Activated T-cell treated with anti-CD3 and anti-CD28 coated beads, Interleukin-2, amount 50 U/mL, for 48 hours (primary cell): ENCODE results near the gene DNM3.
"Not testable (repeated sequence)": the region's sequence is repeated elsewhere in the genome, so short reads cannot be mapped to it uniquely, and the experiment has no call there.

Experiments used
- DNase-seq, 2 experiments: peaks; one replicate each; pipeline ENCODE4 v3.0.0-alpha.2; 2020

The DNM3 gene

DNA sequence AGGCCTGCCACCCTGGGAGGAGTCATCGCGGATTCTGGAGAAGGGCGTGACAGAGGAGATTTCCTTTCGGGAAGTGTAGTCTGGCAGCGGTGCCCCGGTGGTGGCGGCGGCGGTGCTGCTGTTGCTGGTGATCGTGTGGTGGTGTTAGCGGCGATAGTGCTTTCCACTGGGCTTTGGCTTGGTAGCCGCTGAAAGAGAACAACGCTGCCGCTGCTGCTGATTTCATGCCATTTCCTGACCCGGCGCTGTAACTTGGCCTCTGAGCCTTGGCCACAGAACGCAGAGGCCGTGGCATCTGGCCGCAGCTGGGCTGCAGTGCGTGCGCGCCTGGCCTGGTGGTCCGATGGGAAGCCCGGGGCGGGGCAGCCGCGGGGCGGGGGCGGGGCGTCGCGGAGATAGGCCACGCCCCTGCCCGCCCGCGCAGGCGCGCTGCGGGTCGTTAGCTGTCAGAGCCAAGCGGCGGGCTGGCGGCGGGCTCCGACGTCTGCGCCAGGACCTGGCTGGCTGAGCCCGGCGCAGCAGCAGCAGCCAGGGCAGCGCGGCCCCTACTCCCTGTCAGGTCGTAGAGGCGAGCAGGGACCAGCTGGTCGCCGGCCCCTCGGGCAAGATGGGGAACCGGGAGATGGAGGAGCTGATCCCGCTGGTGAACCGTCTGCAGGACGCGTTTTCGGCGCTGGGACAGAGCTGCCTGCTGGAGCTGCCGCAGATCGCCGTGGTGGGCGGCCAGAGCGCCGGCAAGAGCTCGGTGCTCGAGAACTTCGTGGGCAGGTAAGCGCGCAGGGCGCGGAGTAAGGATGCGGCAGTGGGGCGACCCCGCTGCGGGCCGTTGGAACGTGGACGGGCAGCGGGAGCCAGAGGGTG lies at the start of gene DNM3:
Gene DNM3 (plus strand): TSS at position 449 of the 861 bp plus-strand sequence. CDS start 159 bp downstream, at position 608.
- peak; percentile 85 to 89 for DNase-seq

DNA sequence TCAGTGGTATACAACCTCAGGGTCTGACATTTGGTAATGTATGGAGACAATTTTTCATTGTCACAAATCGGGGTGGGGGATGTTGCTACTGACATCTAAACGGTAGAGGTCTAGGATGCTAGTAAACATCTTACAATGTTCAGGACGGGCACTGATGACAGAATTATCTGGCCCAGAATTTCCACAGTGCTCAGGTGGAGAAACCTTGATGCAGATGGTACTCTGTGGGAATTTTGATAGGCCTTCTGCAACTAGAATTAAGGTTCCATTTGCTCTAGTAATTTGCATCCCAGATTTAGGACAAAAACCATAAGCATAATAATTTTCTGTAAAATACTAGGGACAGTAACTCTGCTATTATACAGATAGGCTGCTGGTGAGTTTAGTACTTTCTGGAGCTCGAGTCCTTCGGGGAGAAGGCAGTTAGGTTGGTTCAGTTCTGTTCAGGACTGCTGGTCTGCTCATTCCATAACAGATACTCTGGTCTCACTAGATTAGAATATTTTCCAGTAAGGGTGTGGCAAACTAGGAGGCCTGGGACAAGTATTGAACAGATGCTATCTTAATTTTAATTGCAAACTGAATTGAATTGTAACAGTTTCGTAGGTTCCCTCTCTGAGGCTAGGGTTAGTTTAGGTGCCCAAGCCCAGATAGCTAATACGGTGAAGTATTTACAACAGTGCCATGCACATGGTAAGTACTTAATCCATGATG lies 48.5 kb upstream of the DNM3 start:
- DNase-seq: no peak

DNA sequence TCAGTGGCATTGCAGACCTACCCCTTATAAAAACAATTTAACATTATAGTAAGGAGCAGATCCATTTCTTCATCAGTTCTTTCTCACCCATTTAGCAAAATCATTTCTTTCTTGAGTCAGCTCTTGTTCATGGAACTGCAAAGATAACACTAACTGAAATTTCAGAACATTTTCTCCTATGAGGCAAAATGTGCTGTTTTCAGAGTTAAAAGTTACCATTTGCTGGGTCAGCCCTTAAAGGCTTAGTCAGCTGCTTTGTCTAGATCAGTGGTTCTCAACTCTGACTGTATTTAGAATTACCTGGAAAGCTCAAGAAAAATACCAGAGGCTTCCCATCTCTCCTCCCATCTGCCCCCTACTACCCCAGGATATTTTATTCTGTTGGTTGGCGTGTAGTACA lies 47.7 kb upstream of the DNM3 start:
- DNase-seq: no peak

DNA sequence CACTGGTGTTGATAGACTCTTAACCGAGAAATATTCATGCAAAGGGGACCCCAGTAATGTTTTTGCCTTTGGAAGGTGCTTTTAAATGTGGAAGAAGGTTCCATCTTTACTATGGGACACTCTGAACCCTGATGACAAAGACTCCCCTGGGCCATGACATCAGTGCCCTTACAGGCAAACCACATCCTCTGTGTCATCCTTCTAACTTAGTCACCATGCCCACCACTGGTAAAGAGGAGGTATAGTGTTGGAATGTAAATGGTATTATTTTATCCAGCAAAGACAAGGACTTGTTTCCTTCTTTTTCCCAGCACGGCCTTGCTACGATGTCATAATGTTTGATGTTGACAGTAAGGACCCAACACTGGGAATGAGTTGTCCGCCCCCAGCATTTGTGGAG lies 47.2 kb upstream of the DNM3 start:
- DNase-seq: peak; percentile 56 to 67

DNA sequence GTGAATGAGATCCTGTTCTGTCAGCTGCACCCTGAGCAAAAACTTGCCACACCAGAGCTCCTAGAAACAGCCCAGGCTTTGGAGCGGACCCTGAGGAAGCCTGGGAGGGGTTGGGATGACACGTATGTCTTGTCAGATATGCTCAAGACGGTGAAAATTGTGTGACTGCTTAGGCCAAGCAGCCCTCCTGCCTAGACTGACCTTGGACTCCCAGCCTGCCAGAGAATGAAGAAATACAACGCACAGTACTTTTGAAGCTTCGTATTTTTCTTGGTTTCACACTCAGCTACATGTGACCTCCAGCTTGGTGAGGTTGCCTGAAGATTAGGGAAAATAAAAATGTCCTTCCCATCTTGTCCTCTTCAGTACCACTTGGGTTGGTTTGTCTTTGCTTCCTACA lies 44.7 kb upstream of the DNM3 start:
- DNase-seq: no peak

DNA sequence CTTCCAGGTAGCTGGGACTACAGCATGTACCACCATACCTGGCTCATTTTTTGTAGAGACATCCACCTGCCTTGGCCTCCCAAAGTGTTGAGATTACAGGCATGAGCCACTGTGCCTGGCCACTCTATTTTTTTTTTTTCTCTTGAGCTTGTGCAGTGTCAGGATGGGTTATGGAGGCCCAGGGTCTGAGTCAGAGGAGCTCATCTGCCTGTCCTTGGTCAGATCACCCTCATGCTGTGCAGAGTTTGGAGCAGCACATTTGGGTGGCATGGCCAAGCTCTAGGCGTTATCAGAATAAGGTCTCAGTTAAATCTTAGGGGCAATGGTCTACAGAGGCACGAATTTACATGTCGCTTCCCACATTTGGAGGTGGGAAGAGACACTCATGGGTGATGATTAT lies 43.0 kb upstream of the DNM3 start:
- no peak for DNase-seq

DNA sequence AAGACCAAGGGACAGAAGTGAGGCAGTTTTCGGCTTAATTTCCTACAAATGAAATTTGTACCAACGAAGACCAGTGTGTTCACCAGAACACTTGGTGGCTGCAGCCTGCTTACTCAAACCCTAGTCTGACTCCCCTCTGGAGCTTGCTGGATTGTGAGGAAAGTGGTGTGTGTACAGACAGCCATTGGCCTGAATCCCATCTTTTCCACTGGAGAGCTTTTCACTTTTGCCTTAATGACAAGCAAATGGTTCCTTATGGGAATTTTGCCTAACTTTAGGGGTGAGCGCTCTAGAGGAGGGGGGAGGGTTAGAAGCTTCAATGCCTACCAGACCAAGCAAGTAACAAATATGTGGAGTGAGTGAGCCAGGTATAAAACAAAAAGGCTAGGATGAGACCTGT lies 42.5 kb upstream of the DNM3 start:
- no peak for DNase-seq

DNA sequence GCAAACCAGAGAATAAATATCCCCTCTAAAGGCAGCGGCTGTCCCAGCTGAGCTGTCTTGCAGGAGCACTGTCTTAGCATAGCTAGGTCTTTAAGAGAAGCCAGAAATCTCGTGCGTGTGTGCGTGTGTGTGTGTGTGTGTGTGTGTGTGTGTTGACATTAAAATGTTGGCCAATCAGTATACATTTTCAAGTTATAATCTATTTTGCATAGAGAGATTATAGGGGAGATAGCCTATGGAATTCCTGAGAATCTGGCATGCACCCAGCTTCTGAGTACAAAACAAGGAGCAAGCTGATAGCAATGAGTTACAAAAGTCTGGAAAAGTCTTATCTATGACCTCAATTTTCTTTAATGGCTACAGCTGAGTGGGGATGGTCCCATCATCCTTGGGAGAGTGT lies 42.1 kb upstream of the DNM3 start:
- DNase-seq: no peak

DNA sequence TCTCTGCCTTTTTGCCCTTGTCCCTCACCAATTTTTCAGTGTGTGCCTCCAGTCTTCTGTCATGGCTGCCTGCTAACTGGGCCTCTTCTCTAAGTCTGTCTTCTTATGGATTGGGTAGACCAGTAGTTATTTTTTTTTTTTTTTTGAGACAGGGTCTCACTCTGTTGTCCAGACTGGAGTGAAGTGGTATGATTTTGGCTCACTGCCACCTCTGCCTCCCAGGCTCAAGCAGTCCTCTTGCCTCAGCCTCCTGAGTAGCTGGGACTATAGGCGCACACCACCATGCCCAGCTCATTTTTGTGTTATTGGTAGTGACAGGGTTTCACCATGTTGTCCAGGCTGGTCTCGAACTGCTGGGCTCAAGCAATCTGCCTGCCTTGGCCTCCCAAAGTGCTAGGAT lies 41.6 kb upstream of the DNM3 start:
- DNase-seq: not testable (repeated sequence)

DNA sequence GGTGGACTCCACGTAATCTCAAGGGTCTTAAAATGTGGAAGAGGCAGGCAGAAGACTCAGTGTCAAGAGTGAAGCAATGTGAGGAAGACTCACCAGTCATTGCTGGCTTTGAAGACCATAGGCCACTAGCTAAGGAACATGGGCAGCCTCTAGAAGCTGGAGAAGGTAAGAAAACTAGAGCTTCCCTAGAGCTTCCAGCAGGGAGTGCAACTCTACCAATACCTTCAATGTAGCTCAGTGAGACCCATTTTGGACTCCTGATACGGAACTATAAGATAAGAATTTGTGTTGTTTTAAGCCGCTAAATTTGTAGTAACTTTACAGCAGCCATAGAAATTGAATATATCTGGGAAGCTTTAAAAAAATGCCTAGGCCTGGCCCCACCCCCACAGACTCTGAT lies 41.0 kb upstream of the DNM3 start:
- no peak for DNase-seq

DNA sequence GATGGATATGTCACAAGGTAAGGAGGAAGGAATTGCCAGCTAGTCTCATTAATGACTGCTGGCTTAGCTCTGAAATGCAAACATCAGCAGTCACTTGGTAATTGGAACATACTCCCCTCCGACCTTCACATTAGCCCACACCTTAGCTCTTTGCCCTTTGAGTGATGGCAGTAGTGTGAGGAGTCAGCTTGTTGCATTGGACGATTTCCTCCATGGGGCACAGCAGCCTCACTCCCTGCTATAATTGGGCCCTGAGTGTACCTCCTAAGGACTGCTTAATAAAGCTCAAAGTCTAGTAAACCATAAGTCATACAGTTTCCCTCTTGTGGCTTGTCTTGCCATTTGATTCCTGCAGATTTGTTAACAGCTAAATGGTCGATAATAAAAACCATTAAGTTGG lies 40.4 kb upstream of the DNM3 start:
- DNase-seq: no peak

DNA sequence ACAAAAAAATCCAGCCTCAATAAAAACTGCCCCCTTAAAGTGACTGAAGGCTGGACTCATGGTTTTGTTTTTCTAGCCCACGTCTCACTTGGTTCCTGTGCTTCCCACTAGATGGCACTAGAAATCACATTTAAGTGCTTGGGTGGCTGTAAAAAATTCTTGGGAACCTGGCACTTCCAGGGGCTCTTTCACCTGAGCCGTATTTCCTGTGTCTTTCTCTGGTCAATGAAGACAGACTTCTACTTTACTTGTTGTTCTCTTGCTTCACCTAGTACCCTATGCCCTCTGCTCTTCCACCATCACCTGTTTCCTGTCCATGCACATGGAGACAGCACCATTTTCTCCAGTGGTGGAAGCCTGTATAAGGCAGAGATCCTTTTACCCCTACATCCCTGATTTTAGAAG lies 39.8 kb upstream of the DNM3 start:
- no peak for DNase-seq

DNA sequence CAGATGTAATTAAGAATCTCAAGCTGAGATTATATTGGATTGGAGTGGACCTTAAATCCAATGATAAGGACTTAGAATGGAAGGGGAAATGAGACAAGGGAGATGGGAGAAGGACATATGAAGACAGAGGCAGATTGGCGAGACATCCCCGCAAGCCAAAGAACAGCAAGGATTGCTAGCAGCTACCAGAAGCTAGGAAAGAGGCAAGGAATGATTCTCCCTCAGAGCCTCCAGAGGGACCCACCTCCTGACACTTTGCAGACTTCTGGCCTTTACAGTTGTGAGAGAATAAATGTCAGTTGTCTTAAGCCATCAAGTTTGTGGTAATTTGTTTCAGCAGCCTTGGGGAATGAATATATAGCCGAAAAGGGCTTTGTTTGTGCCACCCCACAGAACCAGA lies 39.1 kb upstream of the DNM3 start:
- no peak for DNase-seq

DNA sequence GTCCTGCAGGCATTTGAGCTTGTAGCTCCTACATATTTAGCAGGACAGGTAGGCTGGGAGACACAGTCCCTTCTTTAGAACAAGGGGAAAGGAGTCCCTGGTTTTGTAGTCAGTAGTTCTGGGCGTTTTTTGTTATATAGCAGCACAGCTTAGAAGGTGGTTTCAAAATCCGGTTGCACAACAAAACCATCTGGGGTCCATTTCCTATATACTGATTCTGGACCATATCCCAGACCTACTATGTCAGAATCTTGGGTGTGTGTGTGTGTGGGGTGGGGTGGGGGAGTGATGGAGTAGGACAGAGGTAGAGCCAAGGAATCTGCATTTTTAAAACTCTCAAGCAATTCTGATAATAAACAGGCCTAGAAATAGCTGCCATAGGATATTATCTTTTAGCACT lies 38.3 kb upstream of the DNM3 start:
- DNase-seq: no peak

DNA sequence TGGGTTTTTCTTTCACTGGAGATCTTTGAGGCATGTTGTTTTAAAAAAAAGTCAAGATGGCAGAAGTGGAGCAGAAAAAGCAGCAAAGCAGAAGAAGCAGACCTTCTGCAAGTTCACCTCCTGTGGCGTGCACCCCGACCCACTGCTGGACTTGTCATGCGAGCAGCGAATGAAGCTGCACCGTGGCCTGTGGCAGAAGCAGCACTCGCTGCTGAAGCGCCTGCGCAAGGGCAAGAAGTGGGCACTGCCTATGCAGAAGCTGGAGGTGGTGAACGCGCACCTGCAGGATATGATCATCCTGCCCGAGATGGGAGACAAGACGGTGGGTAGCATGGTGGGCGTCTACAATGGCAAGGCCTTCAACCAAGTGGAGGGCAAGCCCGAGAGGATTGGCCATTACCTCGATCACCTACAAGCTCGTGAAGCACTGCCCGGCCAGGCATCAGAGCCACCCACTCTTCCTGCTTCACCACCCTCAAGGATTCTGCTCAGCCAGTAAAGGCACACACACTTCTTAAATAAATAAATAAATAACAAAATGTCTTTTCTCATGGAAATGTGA lies 37.8 kb upstream of the DNM3 start:
- DNase-seq: no peak

DNA sequence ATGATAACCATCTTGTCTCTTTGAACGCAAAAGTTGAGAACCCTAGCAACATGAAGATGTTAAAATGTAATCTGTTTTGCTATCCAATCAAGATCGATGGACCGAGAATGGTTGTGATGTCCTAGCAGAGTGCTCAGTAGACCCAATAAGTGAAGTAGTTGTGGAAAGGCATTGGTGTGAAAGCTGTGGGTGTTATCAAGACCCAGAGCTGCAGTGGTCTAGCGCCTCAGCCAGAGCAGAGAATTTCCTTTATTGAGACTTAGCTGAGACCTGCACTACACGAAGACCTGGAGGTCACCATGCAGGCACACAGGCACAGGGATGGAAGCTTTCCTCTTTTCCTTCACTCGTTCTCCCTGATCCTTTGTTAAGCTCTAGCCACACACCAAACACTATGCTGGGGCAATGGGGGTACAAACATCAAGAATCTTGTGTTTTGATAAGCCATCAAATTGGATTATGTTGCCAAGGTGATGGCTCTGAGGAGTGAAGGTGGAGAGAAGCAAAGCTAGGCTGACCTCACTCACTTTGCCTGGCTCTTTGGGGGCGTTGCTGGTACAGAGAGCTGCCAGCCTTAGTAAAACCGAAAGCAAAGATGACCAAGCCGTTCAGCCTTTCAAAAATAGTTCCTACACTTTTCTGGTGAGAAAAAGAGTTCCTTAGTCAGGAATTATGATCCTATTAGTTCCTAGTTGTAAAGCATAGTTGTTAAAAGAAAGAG lies 35.7 kb upstream of the DNM3 start:
- no peak for DNase-seq

DNA sequence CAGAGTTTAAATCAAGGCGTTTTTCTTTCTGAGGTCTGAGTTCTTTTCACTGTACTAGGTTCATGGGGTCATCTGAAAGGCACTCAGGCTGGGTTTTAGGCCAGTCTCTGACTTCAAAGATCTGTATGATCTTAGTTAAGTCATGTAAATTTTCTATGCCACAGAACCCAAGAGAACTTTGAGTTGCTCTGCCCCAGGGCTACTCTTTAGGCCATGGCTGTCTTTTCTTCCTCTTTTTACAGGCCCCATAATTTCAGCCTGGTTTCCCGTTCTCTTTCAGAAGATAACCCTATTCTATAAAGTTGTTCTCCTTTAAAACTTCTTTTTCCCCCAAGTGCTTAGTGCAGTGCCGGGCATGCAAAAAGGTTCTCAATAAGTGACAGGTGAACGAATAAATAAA lies 33.7 kb upstream of the DNM3 start:
- no peak for DNase-seq

DNA sequence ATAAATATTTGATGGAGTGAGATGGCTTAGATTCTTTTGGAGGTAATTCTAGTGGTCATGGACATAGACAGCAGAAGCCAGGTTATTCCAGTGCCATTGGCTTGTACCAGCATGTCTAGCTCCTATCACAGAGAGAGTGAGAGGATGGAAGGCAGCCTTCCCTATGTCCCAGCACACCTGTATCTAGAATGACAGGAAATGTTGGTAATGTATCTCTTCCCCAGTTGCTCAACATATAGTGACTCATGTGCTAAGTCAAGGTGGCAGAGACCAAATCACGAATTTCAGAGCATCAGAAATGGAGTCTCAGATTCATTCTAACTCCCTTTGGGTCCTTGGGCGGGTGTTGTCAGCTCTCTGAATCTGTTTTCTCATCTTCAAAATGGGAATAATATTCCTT lies 31.5 kb upstream of the DNM3 start:
- DNase-seq: no peak

DNA sequence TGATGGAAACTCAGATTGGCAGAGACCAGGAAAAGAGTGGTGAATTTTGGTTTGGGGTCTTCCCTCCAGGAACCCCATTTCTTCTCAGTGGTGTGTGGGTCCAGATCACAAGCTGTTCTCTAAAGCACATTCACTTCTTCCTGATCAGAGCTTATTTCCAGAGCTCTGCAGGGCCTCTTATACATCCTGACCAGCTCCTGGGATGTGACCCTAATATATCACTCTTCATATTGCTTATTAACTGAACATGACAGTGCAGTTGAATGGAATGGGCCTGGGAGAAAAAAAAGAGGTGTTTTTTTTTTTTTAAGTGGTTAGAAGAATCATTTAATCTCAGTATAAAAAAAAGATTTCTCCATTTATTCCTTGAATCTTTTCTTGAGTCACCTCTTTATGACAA lies 29.6 kb upstream of the DNM3 start:
- DNase-seq: no peak

DNA sequence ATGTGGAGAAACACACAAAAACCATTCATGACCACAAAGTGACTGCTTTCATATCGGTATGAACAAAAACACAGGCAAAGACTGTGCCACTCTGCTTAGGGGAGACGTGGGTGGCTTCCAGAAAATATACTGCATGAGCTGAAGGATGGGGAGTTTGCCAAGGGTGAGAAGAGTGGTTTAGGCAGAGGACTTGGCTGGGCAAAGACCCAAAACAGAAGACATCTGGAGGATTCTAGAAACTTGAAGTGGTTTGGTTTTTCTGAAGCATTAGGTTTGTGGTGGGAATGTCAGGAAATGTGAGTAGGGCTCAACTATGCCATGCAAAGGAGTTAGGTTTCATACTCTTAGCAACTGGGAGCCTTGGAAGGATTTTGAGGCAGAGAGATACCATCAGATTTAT lies 26.6 kb upstream of the DNM3 start:
- no peak for DNase-seq

DNA sequence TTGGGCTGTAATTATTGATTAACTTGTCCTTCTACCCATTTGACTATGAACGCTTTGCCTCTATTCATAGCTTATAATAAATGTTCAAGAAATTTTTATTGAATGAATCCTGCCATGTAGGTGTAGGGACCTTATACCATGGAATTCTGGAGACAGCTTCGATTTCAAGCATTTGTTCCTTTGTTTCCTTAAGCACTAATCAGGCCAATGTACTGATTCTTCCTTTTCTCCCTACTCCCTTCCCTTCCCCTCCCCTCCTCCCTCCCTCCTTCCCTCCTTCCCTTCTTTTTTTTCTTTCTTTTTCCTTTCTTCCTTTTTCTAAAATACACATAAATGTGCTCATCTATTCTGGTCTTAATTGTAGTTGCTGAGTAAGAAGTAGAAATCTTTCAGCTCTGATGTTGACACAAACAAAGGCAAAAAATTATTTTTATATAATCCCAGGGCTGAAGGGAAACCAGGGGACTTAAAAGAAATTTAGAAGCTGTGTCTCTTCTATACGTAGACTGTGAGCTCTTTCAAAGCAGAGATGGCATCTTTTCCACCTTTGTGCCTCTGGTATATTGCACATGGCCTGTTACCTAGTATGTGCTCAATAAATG lies 24.9 kb upstream of the DNM3 start:
- DNase-seq: no peak

DNA sequence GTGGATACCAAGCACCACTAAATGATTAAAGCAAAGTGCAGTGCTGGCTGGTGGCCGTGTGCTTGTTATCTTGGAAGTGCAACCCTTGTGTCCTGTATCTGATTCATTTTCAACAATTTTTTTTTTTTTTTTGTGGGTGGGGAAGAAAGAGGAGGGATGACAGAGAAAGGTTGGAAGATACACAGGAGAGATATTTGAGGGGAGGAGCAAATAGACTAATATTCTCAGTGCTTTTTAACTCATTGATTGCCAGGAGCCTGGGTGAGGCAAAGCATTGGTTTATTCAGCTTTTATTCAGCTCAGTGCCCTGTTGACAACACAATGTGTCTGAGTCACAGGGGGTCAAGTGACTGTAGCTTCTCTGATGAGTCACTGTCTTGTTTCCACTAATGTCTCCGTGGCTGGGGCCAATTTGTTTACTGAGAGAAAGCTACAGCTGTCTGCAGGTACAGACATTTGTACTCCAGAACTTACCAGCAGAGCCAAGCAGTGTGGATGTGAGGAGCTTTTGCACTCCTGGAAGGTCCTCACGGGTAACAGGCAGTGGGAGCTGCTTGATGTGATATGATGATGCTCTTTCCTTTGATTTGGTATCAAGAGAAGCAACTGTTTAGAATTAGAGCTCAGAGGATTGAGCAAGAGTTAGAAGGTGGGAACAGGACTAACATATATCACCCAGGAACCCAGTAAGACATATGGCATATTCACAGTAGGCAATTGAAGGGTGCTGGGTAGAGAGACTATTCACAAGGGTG lies 23.6 kb upstream of the DNM3 start:
- peak; percentile 54 to 58 for DNase-seq
